ENCODE results near the gene ITGB4.
A peak's percentile ranks its signal among the peaks of the same experiment; 100 is the strongest.

Gene ITGB4

GRCh38 chr17:75762513-75763268 lies 41.4 kb downstream of the ITGB4 start:
- TF ChIP-seq POLR2AphosphoS5 (IDR thresholded peaks at IDR 0.05; ENCODE audit: low read depth, low read length) (no peak), SIN3A (IDR thresholded peaks at IDR 0.05; ENCODE audit: borderline replicate concordance, insufficient read depth, low read length) (no peak), REST (IDR thresholded peaks at IDR 0.05; ENCODE audit: insufficient read depth in 1 of 2, low read depth in 2 of 2, low read length in 2 of 2) (no peak), FOXP2 (optimal IDR thresholded peaks at IDR 0.05; ENCODE audit: borderline replicate concordance, extremely low read depth, extremely low read length, insufficient read depth) (no peak), TAF1 (IDR thresholded peaks at IDR 0.05; ENCODE audit: borderline replicate concordance, insufficient read depth, low read length) (no peak)

- TF ChIP-seq POLR2AphosphoS5 (IDR thresholded peaks at IDR 0.05; ENCODE audit: low read depth, low read length), result no peak
- no peak for TF ChIP-seq FOXP2 (optimal IDR thresholded peaks at IDR 0.05; ENCODE audit: borderline replicate concordance, extremely low read depth, extremely low read length, insufficient read depth)
- TF ChIP-seq TAF1 (IDR thresholded peaks at IDR 0.05; ENCODE audit: borderline replicate concordance, insufficient read depth, low read length), result no peak
- no peak for TF ChIP-seq REST (IDR thresholded peaks at IDR 0.05; ENCODE audit: insufficient read depth in 1 of 2, low read depth in 2 of 2, low read length in 2 of 2)
- TF ChIP-seq SIN3A (IDR thresholded peaks at IDR 0.05; ENCODE audit: borderline replicate concordance, insufficient read depth, low read length), result no peak
These were observed 42.0 kb downstream of the ITGB4 start for GRCh38 chr17:75763269-75763607.

- TF ChIP-seq POLR2AphosphoS5 (IDR thresholded peaks at IDR 0.05; ENCODE audit: low read depth, low read length), result no peak
- peak; percentile 15 for TF ChIP-seq FOXP2 (optimal IDR thresholded peaks at IDR 0.05; ENCODE audit: borderline replicate concordance, extremely low read depth, extremely low read length, insufficient read depth)
These were observed 42.6 kb downstream of the ITGB4 start for GRCh38 chr17:75763613-75764416.

GRCh38 chr17:75764417-75764710 lies 43.1 kb downstream of the ITGB4 start:
- TF ChIP-seq SIN3A (IDR thresholded peaks at IDR 0.05; ENCODE audit: borderline replicate concordance, insufficient read depth, low read length) (no peak), TAF1 (IDR thresholded peaks at IDR 0.05; ENCODE audit: borderline replicate concordance, insufficient read depth, low read length) (no peak), POLR2AphosphoS5 (IDR thresholded peaks at IDR 0.05; ENCODE audit: low read depth, low read length) (no peak), REST (IDR thresholded peaks at IDR 0.05; ENCODE audit: insufficient read depth in 1 of 2, low read depth in 2 of 2, low read length in 2 of 2) (no peak), FOXP2 (optimal IDR thresholded peaks at IDR 0.05; ENCODE audit: borderline replicate concordance, extremely low read depth, extremely low read length, insufficient read depth) (no peak)

GRCh38 chr17:75764711-75765421 lies 43.6 kb downstream of the ITGB4 start, which contains the start of gene GALK1:
GALK1 (minus strand) TSS chr17:75765192; CDS start chr17:75765136, 56 bp downstream.
- peak; percentile 62; the same call in 1 of the 2 replicates for TF ChIP-seq TAF1 (IDR thresholded peaks at IDR 0.05; ENCODE audit: borderline replicate concordance, insufficient read depth, low read length)
- TF ChIP-seq POLR2AphosphoS5 (IDR thresholded peaks at IDR 0.05; ENCODE audit: low read depth, low read length), result peak; percentile 58
- TF ChIP-seq REST (IDR thresholded peaks at IDR 0.05; ENCODE audit: insufficient read depth in 1 of 2, low read depth in 2 of 2, low read length in 2 of 2), result no peak
- TF ChIP-seq SIN3A (IDR thresholded peaks at IDR 0.05; ENCODE audit: borderline replicate concordance, insufficient read depth, low read length), result peak; percentile 42; the same call in 1 of the 2 replicates
- TF ChIP-seq FOXP2 (optimal IDR thresholded peaks at IDR 0.05; ENCODE audit: borderline replicate concordance, extremely low read depth, extremely low read length, insufficient read depth), result peak; percentile 60
